HG02642 (cell line): ENCODE data around the gene B4GALT2.

Experiments used
- ATAC-seq: cut with Tn5 transposase; IDR thresholded peaks from one replicate; pipeline ENCODE4 v1.9.1; 2021; ENCODE audit warnings: mild to moderate bottlenecking; ENCODE audit not compliant: unreplicated experiment, poor library complexity

B4GALT2 gene

GRCh38 chr1:44024031-44024902 is 45.3 kb downstream of the B4GALT2 start:
- no peak for ATAC-seq

GRCh38 chr1:44024903-44025525 is 46.0 kb downstream of the B4GALT2 start:
- ATAC-seq, result no peak

- ATAC-seq, result no peak
Observed at GRCh38 chr1:44025816-44026215, 46.8 kb downstream of the B4GALT2 start.

GRCh38 chr1:44027320-44027719 is 48.3 kb downstream of the B4GALT2 start:
- no peak for ATAC-seq

- peak; percentile 19 for ATAC-seq
Observed at GRCh38 chr1:44029260-44029910, 50.4 kb downstream of the B4GALT2 start.

- ATAC-seq, result peak; percentile 86
Observed at GRCh38 chr1:44029911-44030604, 51.0 kb downstream of the B4GALT2 start.

GRCh38 chr1:44030605-44031251 is 51.7 kb downstream of the B4GALT2 start:
- ATAC-seq, result peak; percentile 36

GRCh38 chr1:44031252-44032169 is 52.5 kb downstream of the B4GALT2 start, which contains the start of gene SLC6A9:
Gene SLC6A9, minus strand, starts transcription at chr1:44031462. Its CDS starts 7,185 bp downstream, at chr1:44024277.
- ATAC-seq, result no peak

- no peak for ATAC-seq
Observed at GRCh38 chr1:44032170-44032790, 53.3 kb downstream of the B4GALT2 start.

- ATAC-seq, result no peak
Observed at GRCh38 chr1:44033041-44033575, 54.1 kb downstream of the B4GALT2 start.

- ATAC-seq, result no peak
Observed at GRCh38 chr1:44033756-44034155, 54.7 kb downstream of the B4GALT2 start.

- no peak for ATAC-seq
Observed at GRCh38 chr1:44034423-44034822, 55.4 kb downstream of the B4GALT2 start.

- no peak for ATAC-seq
Observed at GRCh38 chr1:44034976-44035716, 56.1 kb downstream of the B4GALT2 start.

GRCh38 chr1:44035726-44036408 is 56.9 kb downstream of the B4GALT2 start:
- ATAC-seq, result no peak

GRCh38 chr1:44036409-44037139 is 57.6 kb downstream of the B4GALT2 start:
- ATAC-seq, result no peak

GRCh38 chr1:44037154-44037553 is 58.1 kb downstream of the B4GALT2 start:
- no peak for ATAC-seq
